ENCODE measurements around the gene RXRB. TPM values are rescaled to one million over a fixed set of nuclear protein-coding genes. Genes with fewer than 3 reads are reported as not detected.

RXRB gene
- total and polyA plus RNA-seq, 2 of the 13 experiments (the other 11 are each of a cell fraction or from before 2014, with no cell fraction given) = 26.7 to 55.7 TPM

DNA sequence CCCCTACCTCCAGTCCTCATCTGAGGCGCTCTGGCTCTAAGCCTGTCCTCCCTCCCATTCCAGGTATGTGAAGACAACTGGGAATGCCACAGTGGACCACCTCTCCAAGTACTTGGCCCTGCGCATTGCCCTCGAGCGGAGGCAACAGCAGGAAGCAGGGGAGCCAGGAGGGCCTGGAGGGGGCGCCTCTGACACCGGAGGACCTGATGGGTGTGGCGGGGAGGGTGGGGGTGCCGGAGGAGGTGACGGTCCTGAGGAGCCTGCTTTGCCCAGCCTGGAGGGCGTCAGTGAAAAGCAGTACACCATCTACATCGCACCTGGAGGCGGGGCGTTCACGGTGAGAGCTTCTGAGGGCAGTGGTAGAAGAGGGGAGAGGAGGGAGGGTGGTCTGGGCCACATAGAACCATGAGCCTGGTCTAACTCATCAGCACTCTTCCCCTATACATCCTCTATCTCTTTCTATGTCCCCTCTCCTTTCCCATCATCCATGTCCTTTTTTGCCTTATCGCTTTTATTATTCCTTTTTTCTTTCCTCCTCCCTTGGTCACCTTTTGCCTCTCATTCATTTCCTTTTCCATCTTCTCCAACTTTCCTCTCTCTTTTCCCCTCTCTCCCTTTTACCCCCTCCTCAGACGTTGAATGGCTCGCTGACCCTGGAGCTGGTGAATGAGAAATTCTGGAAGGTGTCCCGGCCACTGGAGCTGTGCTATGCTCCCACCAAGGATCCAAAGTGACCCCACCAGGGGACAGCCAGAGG, 11.4 kb upstream of the RXRB start (continued):
- TF ChIP-seq NCOA5 (CRISPR knock-in tag; IDR thresholded peaks at IDR 0.05) (no peak), ZNF17 (CRISPR knock-in tag; IDR thresholded peaks at IDR 0.05) (no peak), ZNF850 (CRISPR knock-in tag; conservative IDR thresholded peaks at IDR 0.05) (no peak), AGO2 (optimal IDR thresholded peaks at IDR 0.05; ENCODE audit: low read depth, low read length) (peak; percentile 18), SRY (CRISPR knock-in tag; IDR thresholded peaks at IDR 0.05) (no peak), HHEX (CRISPR knock-in tag; IDR thresholded peaks at IDR 0.05) (no peak), ZNF329 (CRISPR knock-in tag; IDR thresholded peaks at IDR 0.05; ENCODE audit: low read depth) (no peak), MTF2 (CRISPR knock-in tag; IDR thresholded peaks at IDR 0.05; ENCODE audit: borderline replicate concordance) (no peak)
- TF ChIP-seq, protein P1, sequence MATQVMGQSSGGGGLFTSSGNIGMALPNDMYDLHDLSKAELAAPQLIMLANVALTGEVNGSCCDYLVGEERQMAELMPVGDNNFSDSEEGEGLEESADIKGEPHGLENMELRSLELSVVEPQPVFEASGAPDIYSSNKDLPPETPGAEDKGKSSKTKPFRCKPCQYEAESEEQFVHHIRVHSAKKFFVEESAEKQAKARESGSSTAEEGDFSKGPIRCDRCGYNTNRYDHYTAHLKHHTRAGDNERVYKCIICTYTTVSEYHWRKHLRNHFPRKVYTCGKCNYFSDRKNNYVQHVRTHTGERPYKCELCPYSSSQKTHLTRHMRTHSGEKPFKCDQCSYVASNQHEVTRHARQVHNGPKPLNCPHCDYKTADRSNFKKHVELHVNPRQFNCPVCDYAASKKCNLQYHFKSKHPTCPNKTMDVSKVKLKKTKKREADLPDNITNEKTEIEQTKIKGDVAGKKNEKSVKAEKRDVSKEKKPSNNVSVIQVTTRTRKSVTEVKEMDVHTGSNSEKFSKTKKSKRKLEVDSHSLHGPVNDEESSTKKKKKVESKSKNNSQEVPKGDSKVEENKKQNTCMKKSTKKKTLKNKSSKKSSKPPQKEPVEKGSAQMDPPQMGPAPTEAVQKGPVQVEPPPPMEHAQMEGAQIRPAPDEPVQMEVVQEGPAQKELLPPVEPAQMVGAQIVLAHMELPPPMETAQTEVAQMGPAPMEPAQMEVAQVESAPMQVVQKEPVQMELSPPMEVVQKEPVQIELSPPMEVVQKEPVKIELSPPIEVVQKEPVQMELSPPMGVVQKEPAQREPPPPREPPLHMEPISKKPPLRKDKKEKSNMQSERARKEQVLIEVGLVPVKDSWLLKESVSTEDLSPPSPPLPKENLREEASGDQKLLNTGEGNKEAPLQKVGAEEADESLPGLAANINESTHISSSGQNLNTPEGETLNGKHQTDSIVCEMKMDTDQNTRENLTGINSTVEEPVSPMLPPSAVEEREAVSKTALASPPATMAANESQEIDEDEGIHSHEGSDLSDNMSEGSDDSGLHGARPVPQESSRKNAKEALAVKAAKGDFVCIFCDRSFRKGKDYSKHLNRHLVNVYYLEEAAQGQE (IDR thresholded peaks at IDR 0.05; ENCODE audit: borderline replicate concordance in 1 of 2, low read depth in 1 of 2, low read length in 2 of 2) = no peak

DNA sequence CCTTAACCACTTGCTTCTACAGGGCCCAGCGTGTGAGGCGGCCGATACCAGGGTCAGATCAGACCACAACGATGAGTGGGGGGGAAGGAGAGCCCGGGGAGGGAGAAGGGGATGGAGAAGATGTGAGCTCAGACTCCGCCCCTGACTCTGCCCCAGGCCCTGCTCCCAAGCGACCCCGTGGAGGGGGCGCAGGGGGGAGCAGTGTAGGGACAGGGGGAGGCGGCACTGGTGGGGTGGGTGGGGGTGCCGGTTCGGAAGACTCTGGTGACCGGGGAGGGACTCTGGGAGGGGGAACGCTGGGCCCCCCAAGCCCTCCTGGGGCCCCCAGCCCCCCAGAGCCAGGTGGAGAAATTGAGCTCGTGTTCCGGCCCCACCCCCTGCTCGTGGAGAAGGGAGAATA, 10.7 kb upstream of the RXRB start:
- no peak overlapping the region for H3K4me2 ChIP-seq (ENCODE audit: low read depth, low read length)
- peaks cover 46% of the 10 kb centered on the region for H3K4me1 ChIP-seq (ENCODE audit: insufficient read depth, low read length)
- H3K4me3 ChIP-seq (replicated peaks in 1 of 3; ENCODE audit: insufficient read depth in 1 of 3, low read depth in 2 of 3, low read length in 3 of 3) = no peak overlapping the region
- ChIA-PET POLR2A (no interaction called here), CTCF (ENCODE audit: low intra/inter-chr PET ratio, low total read pairs) (no interaction called here)
- in situ Hi-C loops (cut with HindIII; ENCODE audit: extremely low pct_ligation_motif_present, low pct_unique_long_range_greater_than_20kb) (no loop called here), intact Hi-C loops (cut with micrococcal nuclease; ENCODE audit: unreplicated experiment) (no loop called here)
- no peak for ATAC-seq
- no peak for DNase-seq (ENCODE audit: low spot score)
- no peak overlapping the region for H2AFZ ChIP-seq (ENCODE audit: low read length)
- peaks cover 3% of the 10 kb centered on the region for H3K79me2 ChIP-seq (ENCODE audit: insufficient read depth, low read length)
- TF ChIP-seq ZNF138 (CRISPR knock-in tag; IDR thresholded peaks at IDR 0.05; ENCODE audit: low read depth) (no peak), ZNF251 (CRISPR knock-in tag; IDR thresholded peaks at IDR 0.05) (no peak), ZNF501 (CRISPR knock-in tag; IDR thresholded peaks at IDR 0.05) (no peak), ZNF350 (CRISPR knock-in tag; IDR thresholded peaks at IDR 0.05; ENCODE audit: borderline replicate concordance, low read depth) (no peak)
- H3K27ac ChIP-seq (ENCODE audit: extremely low read length, insufficient read depth, low read length) = no peak overlapping the region
- no peak overlapping the region for H3K9ac ChIP-seq (ENCODE audit: insufficient read depth, low read depth, low read length)
- H4K20me1 ChIP-seq (ENCODE audit: insufficient read depth, low read length) = no peaks in the 10 kb centered on the region
- no TSS peak for BruUV-seq (replicated peaks)
- 92% methylated on average over 17 of the region's 17 CpGs for WGBS (ENCODE audit: low lambda C conversion rate)
- peaks cover 9 to 29% of the 10 kb centered on the region in 2 experiments; a peak in 4 of 5 replicates for H3K27me3 ChIP-seq (ENCODE audit: control insufficient read depth in 1 of 2, insufficient read depth in 2 of 2, low read length in 2 of 2)
- no peaks in the 10 kb centered on the region for H3K9me3 ChIP-seq (ENCODE audit: low read length)
- peaks cover 2 to 9% of the 10 kb centered on the region in 2 experiments; a peak in 4 of 5 replicates for H3K36me3 ChIP-seq (replicated peaks in 1 of 2; ENCODE audit: control insufficient read depth in 1 of 2, insufficient read depth in 2 of 2, low read length in 2 of 2)
- no peak for FAIRE-seq
